ENCODE measurements around the gene GP5. TPM values are rescaled to one million over a fixed set of nuclear protein-coding genes. Genes with fewer than 3 reads are reported as not detected.
A peak's percentile ranks its signal among the peaks of the same experiment; 100 is the strongest.

Gene GP5
- total and polyA plus RNA-seq, 8 donors: 0.05 to 0.06 TPM; not detected in 6

DNA sequence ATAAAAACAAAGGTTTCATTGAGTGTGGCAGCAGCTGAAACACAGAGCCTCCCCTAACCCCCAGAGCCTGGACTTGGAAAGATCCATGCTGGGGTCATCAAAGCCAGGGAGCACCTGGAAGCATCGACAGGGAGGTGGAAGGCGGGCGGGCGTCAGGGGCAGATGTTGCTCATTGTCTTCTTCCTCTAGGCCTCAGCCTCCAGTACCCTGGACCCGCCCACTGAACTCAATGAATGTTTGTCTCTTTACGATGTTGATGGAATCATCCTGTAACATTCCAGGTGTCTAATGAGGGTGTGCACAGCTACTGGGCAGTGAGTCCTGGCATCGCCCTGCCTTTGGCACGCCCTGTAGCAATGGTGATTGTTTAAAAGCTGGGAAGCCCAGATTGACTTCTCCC lies 9.8 kb downstream of the GP5 start:
- FAIRE-seq (no peak), DNase-seq (no peak), ATAC-seq (no peak)
- no peaks in the 10 kb centered on the region for H3K4me1 ChIP-seq
- H3K36me3 ChIP-seq: no peaks in the 10 kb centered on the region
- H3K27ac ChIP-seq: no peak overlapping the region
- intact Hi-C loops (cut with DNase I): no loop called here
- H3K4me3 ChIP-seq: no peak overlapping the region
- no peaks in the 10 kb centered on the region for H3K9me3 ChIP-seq
- no peak for TF ChIP-seq CTCF (IDR thresholded peaks at IDR 0.05)
- 87 to 90% methylated on average over 8 of the region's 8 CpGs for WGBS, 2 donors
- H3K27me3 ChIP-seq: no peaks in the 10 kb centered on the region

DNA sequence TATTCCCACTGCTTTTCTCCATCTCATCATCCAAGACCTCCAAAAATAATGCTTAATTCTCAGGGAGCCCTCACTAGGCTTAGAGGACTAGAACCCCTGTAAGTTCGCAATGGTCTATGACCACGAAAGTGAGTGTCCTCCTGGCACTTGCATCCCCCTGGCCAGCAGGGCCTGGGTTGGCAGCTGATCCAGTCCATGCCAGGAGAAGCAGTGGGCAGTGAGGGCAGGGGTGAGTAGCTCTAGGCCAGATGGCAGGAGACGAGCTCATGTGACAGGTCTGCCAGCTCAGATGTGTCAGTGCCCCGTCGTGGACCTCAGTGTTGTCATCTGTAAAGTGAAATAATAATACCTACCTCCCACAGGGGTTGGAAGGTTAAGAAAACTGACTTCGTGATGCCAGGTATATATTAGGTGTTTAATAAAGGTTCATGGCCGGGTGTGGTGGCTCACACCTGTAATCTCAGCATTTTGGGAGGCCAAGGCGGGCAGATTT lies 11.1 kb downstream of the GP5 start:
- 94% methylated on average over 8 of the region's 8 CpGs for WGBS, 2 donors
- Histone ChIP-seq H3K4me1 (no peaks in the 10 kb centered on the region), H3K4me3 (no peak overlapping the region), H3K27ac (no peak overlapping the region), H3K36me3 (no peaks in the 10 kb centered on the region), H3K9me3 (no peaks in the 10 kb centered on the region), H3K27me3 (no peaks in the 10 kb centered on the region)
- intact Hi-C loops (cut with DNase I): no loop called here
- DNase-seq (no peak), FAIRE-seq (no peak), ATAC-seq (no peak)
- TF ChIP-seq CTCF (IDR thresholded peaks at IDR 0.05): no peak

DNA sequence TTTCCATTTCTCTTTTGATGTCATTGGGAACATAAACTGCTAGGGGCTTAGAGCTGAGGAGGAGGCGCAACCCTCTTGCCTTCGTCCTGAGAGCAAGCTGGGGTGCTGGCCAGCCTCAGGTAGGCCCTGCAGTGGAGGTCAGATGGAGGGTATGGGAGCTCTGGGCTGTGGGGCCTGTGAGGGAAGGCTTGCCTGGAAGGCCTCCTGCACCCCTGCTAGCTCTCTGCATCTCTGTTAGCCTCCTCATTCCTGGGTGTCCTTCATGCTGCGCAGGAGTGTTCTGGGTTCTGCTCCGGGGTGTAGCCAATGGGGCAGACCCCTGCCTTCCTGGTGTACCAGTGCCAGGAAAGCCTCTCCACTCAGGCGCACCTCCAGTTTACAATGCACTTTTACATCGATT lies 11.8 kb downstream of the GP5 start:
- no peak for FAIRE-seq
- 89 to 93% methylated on average over 5 to 6 of the region's 6 CpGs for WGBS, 2 donors
- intact Hi-C loops (cut with DNase I): no loop called here

DNA sequence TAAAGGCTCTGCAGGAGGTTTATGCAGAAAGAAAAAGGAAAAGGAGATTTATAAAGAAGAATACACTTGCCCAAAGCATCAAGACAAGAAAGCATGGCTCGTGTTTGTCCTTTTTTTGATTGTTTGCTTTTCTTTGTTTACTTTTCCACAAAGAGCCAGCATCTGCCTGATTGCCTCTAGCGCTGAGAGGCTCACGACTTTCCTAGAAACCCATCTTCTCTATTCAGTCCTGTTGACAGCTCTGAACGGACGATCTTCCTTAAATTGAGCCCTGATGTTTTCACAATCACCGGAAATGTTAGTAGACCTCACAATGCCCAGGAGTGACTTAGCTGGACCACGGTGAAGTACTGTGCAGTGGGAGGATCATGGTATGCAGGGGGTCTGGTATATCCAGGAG lies 12.4 kb downstream of the GP5 start:
- Histone ChIP-seq H3K27ac (no peak overlapping the region), H3K27me3 (no peaks in the 10 kb centered on the region), H3K9me3 (no peaks in the 10 kb centered on the region), H3K36me3 (no peaks in the 10 kb centered on the region), H3K4me3 (no peak overlapping the region), H3K4me1 (no peaks in the 10 kb centered on the region)
- no peak for TF ChIP-seq CTCF (IDR thresholded peaks at IDR 0.05)
- DNase-seq (no peak), ATAC-seq (peak in 2 of 4 donors; percentile 30 to 34), FAIRE-seq (no peak)
- intact Hi-C loops (cut with DNase I): no loop called here
- WGBS, 2 donors: 31 to 43% methylated on average over 7 of the region's 7 CpGs

More for the DNA sequence above, 11.8 kb downstream of the GP5 start:
- ATAC-seq (no peak), DNase-seq (no peak)
- H3K4me3 ChIP-seq: no peak overlapping the region
- H3K27me3 ChIP-seq: no peaks in the 10 kb centered on the region
- H3K36me3 ChIP-seq: no peaks in the 10 kb centered on the region
- no peak overlapping the region for H3K27ac ChIP-seq
- H3K4me1 ChIP-seq: no peaks in the 10 kb centered on the region
- no peaks in the 10 kb centered on the region for H3K9me3 ChIP-seq
- no peak for TF ChIP-seq CTCF (IDR thresholded peaks at IDR 0.05)

DNA sequence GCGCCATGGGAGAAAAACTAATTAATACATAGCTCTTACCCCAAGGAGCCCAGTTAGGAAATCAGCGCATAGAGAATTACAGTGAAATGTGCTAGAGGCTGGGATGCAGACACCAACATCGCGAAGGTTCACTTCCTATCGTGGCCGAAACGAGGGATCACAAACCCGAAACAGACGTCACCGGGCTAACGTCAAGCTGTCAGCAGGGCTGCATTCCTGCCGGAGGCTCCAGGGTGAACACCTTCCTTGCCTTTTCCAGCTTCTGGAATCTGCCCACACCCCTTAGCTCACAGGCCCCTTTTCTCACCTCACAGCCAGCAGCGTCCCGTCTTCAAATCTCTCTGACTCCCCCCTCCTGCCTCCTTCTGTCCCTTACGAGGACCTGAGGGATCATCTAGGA lies 13.0 kb downstream of the GP5 start:
- DNase-seq: no peak
- Histone ChIP-seq H3K27me3 (no peaks in the 10 kb centered on the region), H3K9me3 (no peaks in the 10 kb centered on the region), H3K4me1 (no peaks in the 10 kb centered on the region), H3K36me3 (no peaks in the 10 kb centered on the region), H3K27ac (no peak overlapping the region), H3K4me3 (no peak overlapping the region)
- FAIRE-seq: no peak
- intact Hi-C loops (cut with DNase I): no loop called here
- no peak for TF ChIP-seq CTCF (IDR thresholded peaks at IDR 0.05)
- WGBS, 2 donors: 80 to 83% methylated on average over 15 of the region's 15 CpGs
- no peak for ATAC-seq
